ENCODE results near the gene KMT2A.
A peak's percentile ranks its signal among the peaks of the same experiment; 100 is the strongest.
"Not testable (repeated sequence)": the region's sequence is repeated elsewhere in the genome, so short reads cannot be mapped to it uniquely, and the experiment has no call there.

Gene KMT2A

DNA sequence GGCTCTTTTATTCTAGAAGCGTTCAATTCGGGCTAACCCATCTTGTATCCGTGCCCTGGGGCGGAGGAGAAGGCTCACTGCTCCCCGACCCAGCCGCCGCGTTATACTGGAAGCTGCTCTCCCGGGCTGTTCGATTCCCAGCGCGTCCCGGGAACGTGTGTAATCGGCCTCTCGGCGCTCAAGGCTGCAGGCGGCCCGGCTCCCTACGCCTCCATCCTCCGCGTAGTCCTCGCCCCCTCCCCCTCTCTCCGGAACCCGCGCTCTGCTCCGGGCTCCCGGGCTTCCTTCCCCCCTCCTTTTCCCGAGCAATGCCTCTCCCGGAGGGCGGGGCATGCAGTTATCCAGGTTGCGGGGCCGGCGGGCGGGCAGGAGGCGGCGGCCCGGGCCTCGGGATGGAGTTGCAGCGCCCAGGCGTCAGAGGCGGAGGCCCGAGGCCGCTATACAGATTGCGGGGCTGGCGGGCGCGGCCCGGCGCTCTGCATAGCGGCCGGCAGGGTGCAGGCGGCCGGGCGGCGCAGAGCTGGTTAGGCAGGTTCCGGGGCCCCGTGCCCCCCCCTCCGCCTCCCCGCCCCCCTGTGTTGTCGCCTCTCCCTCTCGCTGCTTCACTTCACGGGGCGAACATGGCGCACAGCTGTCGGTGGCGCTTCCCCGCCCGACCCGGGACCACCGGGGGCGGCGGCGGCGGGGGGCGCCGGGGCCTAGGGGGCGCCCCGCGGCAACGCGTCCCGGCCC lies at the start of gene KMT2A:
Gene KMT2A (plus strand): TSS at position 600 of the 732 bp plus-strand sequence. CDS start 21 bp downstream, at position 621.
- Histone ChIP-seq H3K27me3 (ENCODE audit: control insufficient read depth in 1 of 2, insufficient read depth in 2 of 2, low read length in 2 of 2) (no peaks in the 10 kb centered on the region), H3K9me3 (ENCODE audit: control insufficient read depth in 1 of 2, low read length in 2 of 2) (no peaks in the 10 kb centered on the region), H3K4me3 (ENCODE audit: low read depth in 1 of 2, low read length in 2 of 2) (peak within 1 kb of the TSS; percentile 91 to 92), H3K9ac (ENCODE audit: low read depth in 1 of 2, low read length in 2 of 2) (peak within 1 kb of the TSS; percentile 79 to 81), H3K36me3 (ENCODE audit: control insufficient read depth in 1 of 2, insufficient read depth in 2 of 2, low read length in 2 of 2) (no peaks in the 10 kb centered on the region), H3K4me1 (ENCODE audit: control insufficient read depth in 1 of 2, insufficient read depth in 2 of 2, low read length in 2 of 2) (peaks cover 38% of the 10 kb centered on the region in 2 donors), H3K27ac (ENCODE audit: low read depth, low read length) (peak within 1 kb of the TSS; percentile 75)

DNA sequence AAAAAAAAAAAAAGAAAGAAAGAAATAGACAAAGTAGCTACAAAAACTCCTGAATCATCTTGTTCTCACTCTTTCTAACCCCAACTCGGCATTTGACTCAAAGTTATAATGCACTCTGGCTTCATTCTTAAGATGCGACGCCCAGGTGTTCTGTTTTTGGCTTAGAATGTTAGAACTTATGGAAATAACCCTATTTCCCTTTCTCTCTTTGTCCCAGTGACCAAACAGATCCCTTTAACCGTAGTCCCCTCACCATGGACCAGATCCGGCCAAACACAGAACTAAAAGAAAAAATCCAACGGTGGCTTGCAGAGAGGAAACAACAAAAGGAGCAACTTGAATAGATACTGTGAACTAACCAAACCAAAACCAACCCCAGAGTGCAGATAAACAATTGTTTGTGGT lies 40.2 kb upstream of the KMT2A start:
- Histone ChIP-seq H3K27me3 (ENCODE audit: control insufficient read depth in 1 of 2, insufficient read depth in 2 of 2, low read length in 2 of 2) (no peaks in the 10 kb centered on the region), H3K27ac (ENCODE audit: low read depth, low read length) (peak overlapping the region; percentile 25), H3K36me3 (ENCODE audit: control insufficient read depth in 1 of 2, insufficient read depth in 2 of 2, low read length in 2 of 2) (peaks cover 29 to 52% of the 10 kb centered on the region in 2 donors), H3K9ac (ENCODE audit: low read depth in 1 of 2, low read length in 2 of 2) (no peak overlapping the region), H3K4me3 (ENCODE audit: low read depth in 1 of 2, low read length in 2 of 2) (no peak overlapping the region), H3K9me3 (ENCODE audit: control insufficient read depth in 1 of 2, low read length in 2 of 2) (no peaks in the 10 kb centered on the region), H3K4me1 (ENCODE audit: control insufficient read depth in 1 of 2, insufficient read depth in 2 of 2, low read length in 2 of 2) (peaks cover 6 to 8% of the 10 kb centered on the region in 2 donors)

GRCh38 chr11:118397448-118397847 lies 38.8 kb upstream of the KMT2A start:
- Histone ChIP-seq H3K9me3 (ENCODE audit: control insufficient read depth in 1 of 2, low read length in 2 of 2) (no peaks in the 10 kb centered on the region), H3K27me3 (ENCODE audit: control insufficient read depth in 1 of 2, insufficient read depth in 2 of 2, low read length in 2 of 2) (no peaks in the 10 kb centered on the region), H3K4me3 (ENCODE audit: low read depth in 1 of 2, low read length in 2 of 2) (no peak overlapping the region), H3K27ac (ENCODE audit: low read depth, low read length) (no peak overlapping the region), H3K9ac (ENCODE audit: low read depth in 1 of 2, low read length in 2 of 2) (no peak overlapping the region), H3K4me1 (ENCODE audit: control insufficient read depth in 1 of 2, insufficient read depth in 2 of 2, low read length in 2 of 2) (peaks cover 6 to 14% of the 10 kb centered on the region in 2 donors), H3K36me3 (ENCODE audit: control insufficient read depth in 1 of 2, insufficient read depth in 2 of 2, low read length in 2 of 2) (peaks cover 25 to 43% of the 10 kb centered on the region in 2 donors)

GRCh38 chr11:118398791-118399559 lies 37.3 kb upstream of the KMT2A start:
- Histone ChIP-seq H3K9me3 (ENCODE audit: control insufficient read depth in 1 of 2, low read length in 2 of 2) (no peaks in the 10 kb centered on the region), H3K27ac (ENCODE audit: low read depth, low read length) (no peak overlapping the region), H3K4me3 (ENCODE audit: low read depth in 1 of 2, low read length in 2 of 2) (no peak overlapping the region), H3K4me1 (ENCODE audit: control insufficient read depth in 1 of 2, insufficient read depth in 2 of 2, low read length in 2 of 2) (peaks cover 11 to 29% of the 10 kb centered on the region in 2 donors), H3K36me3 (ENCODE audit: control insufficient read depth in 1 of 2, insufficient read depth in 2 of 2, low read length in 2 of 2) (peaks cover 16 to 29% of the 10 kb centered on the region in 2 donors), H3K27me3 (ENCODE audit: control insufficient read depth in 1 of 2, insufficient read depth in 2 of 2, low read length in 2 of 2) (no peaks in the 10 kb centered on the region), H3K9ac (ENCODE audit: low read depth in 1 of 2, low read length in 2 of 2) (peak overlapping the region in 1 of 2 donors; percentile 10)

GRCh38 chr11:118401151-118401879 lies 35.0 kb upstream of the KMT2A start, which contains the start of gene ATP5MG:
TSS of gene ATP5MG (plus strand) at chr11:118401606. CDS start at chr11:118401666, 60 bp downstream.
- Histone ChIP-seq H3K27me3 (ENCODE audit: control insufficient read depth in 1 of 2, insufficient read depth in 2 of 2, low read length in 2 of 2) (no peaks in the 10 kb centered on the region), H3K4me1 (ENCODE audit: control insufficient read depth in 1 of 2, insufficient read depth in 2 of 2, low read length in 2 of 2) (peaks cover 21 to 38% of the 10 kb centered on the region in 2 donors), H3K9me3 (ENCODE audit: control insufficient read depth in 1 of 2, low read length in 2 of 2) (no peaks in the 10 kb centered on the region), H3K9ac (ENCODE audit: low read depth in 1 of 2, low read length in 2 of 2) (peak within 1 kb of the TSS; percentile 97 to 98), H3K4me3 (ENCODE audit: low read depth in 1 of 2, low read length in 2 of 2) (peak within 1 kb of the TSS; percentile 99), H3K36me3 (ENCODE audit: control insufficient read depth in 1 of 2, insufficient read depth in 2 of 2, low read length in 2 of 2) (peaks cover 15 to 28% of the 10 kb centered on the region in 2 donors), H3K27ac (ENCODE audit: low read depth, low read length) (peak within 1 kb of the TSS; percentile 74)

DNA sequence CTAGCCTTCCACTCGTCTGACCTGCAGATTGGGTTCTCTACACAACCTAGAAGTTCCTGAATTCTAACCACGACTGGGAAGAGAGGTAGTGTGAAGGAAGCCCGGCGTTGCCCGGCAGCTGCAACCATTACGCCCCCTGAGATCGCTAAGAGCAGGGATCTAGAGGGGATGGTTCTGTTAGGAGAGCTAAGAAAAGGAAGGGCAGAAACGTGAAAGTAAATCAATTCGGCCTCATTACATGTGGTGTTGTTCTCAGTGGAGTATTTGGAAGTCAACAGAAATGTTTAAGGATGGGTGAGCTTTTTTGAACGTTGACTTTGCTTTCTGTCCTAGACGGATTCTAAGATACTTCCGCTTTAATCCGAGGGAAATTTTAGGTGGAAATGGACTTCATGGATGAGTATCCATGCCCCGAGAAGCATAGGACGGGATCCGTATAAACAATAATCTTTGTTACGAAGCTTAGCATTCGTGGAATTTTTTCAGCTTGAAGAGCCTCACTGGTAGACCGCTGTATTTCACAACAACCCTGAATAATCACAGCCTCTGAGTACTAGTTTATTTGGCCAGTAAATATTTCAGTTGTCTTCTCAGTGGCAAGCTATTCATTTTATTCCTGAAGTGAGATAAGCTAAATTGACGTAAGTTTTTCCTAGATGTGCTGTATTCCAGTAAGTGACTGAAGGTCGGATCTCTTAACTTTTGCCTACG lies 34.3 kb upstream of the KMT2A start:
- Histone ChIP-seq H3K4me3 (ENCODE audit: low read depth in 1 of 2, low read length in 2 of 2) (peak overlapping the region; percentile 99), H3K27ac (ENCODE audit: low read depth, low read length) (peak overlapping the region; percentile 74), H3K27me3 (ENCODE audit: control insufficient read depth in 1 of 2, insufficient read depth in 2 of 2, low read length in 2 of 2) (no peaks in the 10 kb centered on the region), H3K36me3 (ENCODE audit: control insufficient read depth in 1 of 2, insufficient read depth in 2 of 2, low read length in 2 of 2) (peaks cover 16 to 30% of the 10 kb centered on the region in 2 donors), H3K4me1 (ENCODE audit: control insufficient read depth in 1 of 2, insufficient read depth in 2 of 2, low read length in 2 of 2) (peaks cover 21 to 38% of the 10 kb centered on the region in 2 donors), H3K9ac (ENCODE audit: low read depth in 1 of 2, low read length in 2 of 2) (peak overlapping the region; percentile 97 to 98), H3K9me3 (ENCODE audit: control insufficient read depth in 1 of 2, low read length in 2 of 2) (no peaks in the 10 kb centered on the region)

- Histone ChIP-seq H3K4me1 (ENCODE audit: control insufficient read depth in 1 of 2, insufficient read depth in 2 of 2, low read length in 2 of 2) (peaks cover 21 to 38% of the 10 kb centered on the region in 2 donors), H3K9ac (ENCODE audit: low read depth in 1 of 2, low read length in 2 of 2) (peak overlapping the region in 1 of 2 donors; percentile 12), H3K36me3 (ENCODE audit: control insufficient read depth in 1 of 2, insufficient read depth in 2 of 2, low read length in 2 of 2) (peaks cover 15 to 30% of the 10 kb centered on the region in 2 donors), H3K4me3 (ENCODE audit: low read depth in 1 of 2, low read length in 2 of 2) (peak overlapping the region; percentile 99)
- not testable (repeated sequence) for H3K27ac ChIP-seq (ENCODE audit: low read depth, low read length); H3K27me3 ChIP-seq (ENCODE audit: control insufficient read depth in 1 of 2, insufficient read depth in 2 of 2, low read length in 2 of 2); H3K9me3 ChIP-seq (ENCODE audit: control insufficient read depth in 1 of 2, low read length in 2 of 2)
Measured at GRCh38 chr11:118402594-118402993, 33.7 kb upstream of the KMT2A start.

GRCh38 chr11:118406599-118407166 lies 29.6 kb upstream of the KMT2A start:
- Histone ChIP-seq H3K27ac (ENCODE audit: low read depth, low read length) (no peak overlapping the region), H3K27me3 (ENCODE audit: control insufficient read depth in 1 of 2, insufficient read depth in 2 of 2, low read length in 2 of 2) (no peaks in the 10 kb centered on the region), H3K4me3 (ENCODE audit: low read depth in 1 of 2, low read length in 2 of 2) (no peak overlapping the region), H3K9me3 (ENCODE audit: control insufficient read depth in 1 of 2, low read length in 2 of 2) (no peaks in the 10 kb centered on the region), H3K9ac (ENCODE audit: low read depth in 1 of 2, low read length in 2 of 2) (no peak overlapping the region), H3K4me1 (ENCODE audit: control insufficient read depth in 1 of 2, insufficient read depth in 2 of 2, low read length in 2 of 2) (peaks cover 19 to 30% of the 10 kb centered on the region in 2 donors), H3K36me3 (ENCODE audit: control insufficient read depth in 1 of 2, insufficient read depth in 2 of 2, low read length in 2 of 2) (peaks cover 20 to 48% of the 10 kb centered on the region in 2 donors)

DNA sequence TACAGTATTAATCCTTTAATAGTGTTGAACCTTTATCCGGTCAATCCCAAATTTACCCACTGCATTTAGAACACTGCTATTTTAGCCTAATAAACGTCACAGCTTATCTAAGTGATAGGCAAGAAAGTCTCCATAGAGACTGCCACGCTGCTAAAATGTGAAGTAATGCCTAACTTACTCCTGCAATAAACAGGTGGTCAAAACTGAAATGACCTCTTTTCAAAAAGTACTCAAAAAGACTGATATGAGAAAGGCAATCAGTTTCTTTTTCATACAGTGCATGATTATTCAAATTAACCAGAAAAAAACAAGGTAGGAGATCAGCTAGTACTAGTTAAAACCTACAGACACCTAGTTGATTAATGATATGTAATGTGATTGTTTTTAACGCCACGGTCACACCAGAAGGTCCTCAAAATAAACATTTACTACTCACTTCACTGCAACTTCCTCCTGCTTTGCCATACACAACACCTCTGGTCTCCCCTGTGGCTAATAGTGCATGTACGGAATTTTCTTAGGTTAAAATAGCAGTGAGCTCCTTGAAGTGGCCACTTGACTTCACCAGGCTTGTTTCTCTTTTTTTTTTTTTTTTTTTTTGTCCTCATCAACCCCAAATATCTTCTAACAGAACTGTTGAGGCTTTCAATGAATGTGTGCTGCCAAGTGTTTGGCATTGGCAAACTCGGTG lies 26.1 kb upstream of the KMT2A start:
- Histone ChIP-seq H3K9me3 (ENCODE audit: control insufficient read depth in 1 of 2, low read length in 2 of 2) (no peaks in the 10 kb centered on the region), H3K27ac (ENCODE audit: low read depth, low read length) (no peak overlapping the region), H3K9ac (ENCODE audit: low read depth in 1 of 2, low read length in 2 of 2) (no peak overlapping the region), H3K36me3 (ENCODE audit: control insufficient read depth in 1 of 2, insufficient read depth in 2 of 2, low read length in 2 of 2) (peaks cover 14 to 49% of the 10 kb centered on the region in 2 donors), H3K4me1 (ENCODE audit: control insufficient read depth in 1 of 2, insufficient read depth in 2 of 2, low read length in 2 of 2) (peaks cover 2 to 9% of the 10 kb centered on the region in 2 donors), H3K4me3 (ENCODE audit: low read depth in 1 of 2, low read length in 2 of 2) (no peak overlapping the region), H3K27me3 (ENCODE audit: control insufficient read depth in 1 of 2, insufficient read depth in 2 of 2, low read length in 2 of 2) (no peaks in the 10 kb centered on the region)

Data from duodenal mucosa (tissue), 2 donors.